Right ventricle myocardium superior (tissue), 1 donor: ENCODE measurements around the gene LUC7L3. TPM values are rescaled to one million over a fixed set of nuclear protein-coding genes. Genes with fewer than 3 reads are reported as not detected.

Experiments
- ATAC-seq: fragments of 200-7000 bp; cut with Tn5 transposase; one replicate; pipeline ENCODE4 v1.9.1; 2020; ENCODE audit warnings: mild to moderate bottlenecking; ENCODE audit not compliant: poor library complexity
- DNase-seq: peaks from one replicate; pipeline ENCODE4 v3.0.0-alpha.2; 2020
- intact Hi-C: fragments of 100-400 bp; cut with DNase I; formaldehyde crosslinking; loops from one replicate; pipeline ENCODE4 v1.11.2; 2022
- total RNA-seq: library from RNA; stranded (reverse); fragmentation: NEBNext Ultra II Directional; extraction: Animal tissue kit (Norgen Biotek cat#: 25700); gene quantifications from one replicate; pipeline ENCODE4 v1.2.1, GENCODE V29; 2021
- donor health status: DM: no; HTN: yes; CAD: no; lungs with severe emphysema.

The LUC7L3 gene
- total RNA-seq, 1 donor from 2014 or later = 58.1 TPM

GRCh38 chr17:50684612-50685333 is 34.6 kb upstream of the LUC7L3 start:
- no peak for ATAC-seq
- DNase-seq = no peak
- intact Hi-C loops = loop anchor here (5.0 kb wide), 1 partner anchor 132 kb away; no protein-coding TSS in a partner anchor

- intact Hi-C loops = no loop called here
- ATAC-seq = no peak
- DNase-seq = no peak
Observed at GRCh38 chr17:50685334-50685665, 34.1 kb upstream of the LUC7L3 start.

- intact Hi-C loops = no loop called here
- ATAC-seq (no peak), DNase-seq (no peak)
Observed at GRCh38 chr17:50685691-50686493, 33.5 kb upstream of the LUC7L3 start.

- ATAC-seq (peak; percentile 74), DNase-seq (peak; percentile 62)
- intact Hi-C loops = no loop called here
Observed at GRCh38 chr17:50686494-50687199, 32.8 kb upstream of the LUC7L3 start.

GRCh38 chr17:50687200-50688066 is 32.0 kb upstream of the LUC7L3 start:
- intact Hi-C loops = no loop called here
- ATAC-seq = no peak
- DNase-seq = no peak

GRCh38 chr17:50688245-50688644 is 31.2 kb upstream of the LUC7L3 start:
- intact Hi-C loops = no loop called here
- DNase-seq (no peak), ATAC-seq (no peak)

GRCh38 chr17:50689251-50689650 is 30.2 kb upstream of the LUC7L3 start:
- DNase-seq (no peak), ATAC-seq (no peak)
- intact Hi-C loops = no loop called here

GRCh38 chr17:50689956-50690886 is 29.2 kb upstream of the LUC7L3 start:
- ATAC-seq = no peak
- DNase-seq = no peak
- intact Hi-C loops = no loop called here

GRCh38 chr17:50690887-50691549 is 28.4 kb upstream of the LUC7L3 start:
- intact Hi-C loops = no loop called here
- no peak for ATAC-seq
- DNase-seq = no peak

GRCh38 chr17:50691550-50692447 is 27.6 kb upstream of the LUC7L3 start:
- DNase-seq (no peak), ATAC-seq (peak; percentile 19)
- intact Hi-C loops = no loop called here

- ATAC-seq = no peak
- intact Hi-C loops = no loop called here
- DNase-seq = no peak
Observed at GRCh38 chr17:50692448-50693035, 26.9 kb upstream of the LUC7L3 start.

- no peak for ATAC-seq
- DNase-seq = no peak
- intact Hi-C loops = no loop called here
Observed at GRCh38 chr17:50693036-50693682, 26.2 kb upstream of the LUC7L3 start.

- ATAC-seq = no peak
- intact Hi-C loops = no loop called here
- no peak for DNase-seq
Observed at GRCh38 chr17:50696365-50696879, 23.0 kb upstream of the LUC7L3 start.

- no peak for DNase-seq
- intact Hi-C loops = no loop called here
- ATAC-seq = no peak
Observed at GRCh38 chr17:50697062-50697461, 22.3 kb upstream of the LUC7L3 start.

GRCh38 chr17:50697663-50698272 is 21.6 kb upstream of the LUC7L3 start:
- DNase-seq (no peak), ATAC-seq (no peak)
- intact Hi-C loops = no loop called here
